Psoas muscle (tissue), 8 donors: ENCODE results near the gene NR5A1. TPM values are rescaled to one million over a fixed set of nuclear protein-coding genes. Genes with fewer than 3 reads are reported as not detected.

Experiments used
- ATAC-seq, 4 donors: fragments of 200-7000 bp; cut with Tn5 transposase; one replicate each; pipeline ENCODE4 v1.9.1; 2020; ENCODE audit warnings: moderate library complexity in 3 of 4, mild to moderate bottlenecking in 2 of 4
- DNase-seq, 2 donors: peaks; one replicate each; pipeline ENCODE4 v3.0.0-alpha.2; 2020
- H3K27ac ChIP-seq: fragments of 200-600 bp; one replicate; pipeline ENCODE4 v1.8.0; 2022
- H3K27me3 ChIP-seq, 3 donors: fragments of 200-600 bp in 1 of 3; one replicate each; pipeline versions ENCODE4 v1.6.1 to v1.8.0; 2013 to 2022; ENCODE audit warnings: low read length in 2 of 3, mild to moderate bottlenecking in 2 of 3, moderate library complexity in 1 of 3; ENCODE audit not compliant: insufficient read depth in 3 of 3
- H3K36me3 ChIP-seq, 2 donors: fragments of 200-600 bp in 1 of 2; one replicate each; pipeline versions ENCODE4 v1.6.1 to v1.8.0; 2013 to 2022; ENCODE audit warnings: low read depth in 1 of 2, mild to moderate bottlenecking in 1 of 2, moderate library complexity in 1 of 2; ENCODE audit not compliant: insufficient read depth in 1 of 2
- H3K4me1 ChIP-seq: fragments of 200-600 bp; one replicate; pipeline ENCODE4 v1.8.0; 2022
- H3K4me3 ChIP-seq: fragments of 200-600 bp; one replicate; pipeline ENCODE4 v1.8.0; 2022; ENCODE audit warnings: mild to moderate bottlenecking
- H3K9me3 ChIP-seq: fragments of 200-600 bp; one replicate; pipeline ENCODE4 v1.8.0; 2022
- WGBS, 3 donors: extraction: QIAGEN DNeasy Blood & Tissue Kit; methylation state at CpG; one replicate each; pipeline versions ENCODE4 v1.1.6 to v1.1.7; 2013; 5-methylcytosine and 5-hydroxymethylcytosine counted together
- intact Hi-C, 2 donors: fragments of 100-400 bp; cut with DNase I; formaldehyde crosslinking; loops; one replicate each; pipeline versions ENCODE4 v1.11.0 to v1.14.2; 2022
- polyA plus RNA-seq, 3 donors: library from polyadenylated mRNA; stranded (reverse); fragments of 200-250 nt; gene quantifications; one replicate each; pipeline ENCODE4 v1.2.3, GENCODE V29; 2013
- total RNA-seq, 4 donors: library from RNA; stranded (reverse); fragmentation: NEBNext Ultra II Directional in 2 of 4; extraction: Animal tissue kit (Norgen Biotek cat#: 25700) in 2 of 4; gene quantifications; one replicate each; pipeline versions ENCODE4 v1.2.1 to v1.2.4, GENCODE V29; 2021 to 2023
- TF ChIP-seq, protein P1 (sequence below): fragments of 200-600 bp; IDR thresholded peaks from one replicate; pipeline ENCODE4 v1.8.0; 2022; ENCODE audit warnings: antibody characterized with exemption
- donor health status: healthy with polysubstance abuse.
- donor health status: DM: no; HTN: no; CAD: no; lungs with moderate emphysema.
- donor health status: Bipolar disorder and iron deficiency.
- donor health status: healthy.
- donor health status: DM: yes; HTN: yes; CAD: no.
- donor health status: DM: no; HTN: no; CAD: no.
- donor health status: DM: no; HTN: no; CAD: no.
- donor health status: DM: yes; HTN: yes; CAD: no.

NR5A1 gene
- total and polyA plus RNA-seq, 7 donors: 0.01 to 0.75 (median 0.35) TPM; not detected in 3

- H3K4me1 ChIP-seq: no peaks in the 10 kb centered on the region
- H3K27ac ChIP-seq: no peak overlapping the region
- WGBS, 3 donors: 38% methylated on average over 18 to 19 of the region's 19 CpGs
- TF ChIP-seq, protein P1, sequence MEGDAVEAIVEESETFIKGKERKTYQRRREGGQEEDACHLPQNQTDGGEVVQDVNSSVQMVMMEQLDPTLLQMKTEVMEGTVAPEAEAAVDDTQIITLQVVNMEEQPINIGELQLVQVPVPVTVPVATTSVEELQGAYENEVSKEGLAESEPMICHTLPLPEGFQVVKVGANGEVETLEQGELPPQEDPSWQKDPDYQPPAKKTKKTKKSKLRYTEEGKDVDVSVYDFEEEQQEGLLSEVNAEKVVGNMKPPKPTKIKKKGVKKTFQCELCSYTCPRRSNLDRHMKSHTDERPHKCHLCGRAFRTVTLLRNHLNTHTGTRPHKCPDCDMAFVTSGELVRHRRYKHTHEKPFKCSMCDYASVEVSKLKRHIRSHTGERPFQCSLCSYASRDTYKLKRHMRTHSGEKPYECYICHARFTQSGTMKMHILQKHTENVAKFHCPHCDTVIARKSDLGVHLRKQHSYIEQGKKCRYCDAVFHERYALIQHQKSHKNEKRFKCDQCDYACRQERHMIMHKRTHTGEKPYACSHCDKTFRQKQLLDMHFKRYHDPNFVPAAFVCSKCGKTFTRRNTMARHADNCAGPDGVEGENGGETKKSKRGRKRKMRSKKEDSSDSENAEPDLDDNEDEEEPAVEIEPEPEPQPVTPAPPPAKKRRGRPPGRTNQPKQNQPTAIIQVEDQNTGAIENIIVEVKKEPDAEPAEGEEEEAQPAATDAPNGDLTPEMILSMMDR: no peak
- ATAC-seq: no peak
- H3K36me3 ChIP-seq: no peaks in the 10 kb centered on the region
- no peak overlapping the region for H3K4me3 ChIP-seq
- H3K9me3 ChIP-seq: no peaks in the 10 kb centered on the region
- H3K27me3 ChIP-seq: peaks cover 0 to 54% (median 24%) of the 10 kb centered on the region in 3 donors
- intact Hi-C loops: no loop called here
- DNase-seq: no peak
Measured at GRCh38 chr9:124450931-124451661, 56.1 kb downstream of the NR5A1 start.

- ATAC-seq (no peak), DNase-seq (no peak)
- TF ChIP-seq, protein P1: no peak
- peaks cover 0 to 58% (median 24%) of the 10 kb centered on the region in 3 donors for H3K27me3 ChIP-seq
- no peaks in the 10 kb centered on the region for H3K4me1 ChIP-seq
- H3K27ac ChIP-seq: no peak within 1 kb of the TSS
- no peak within 1 kb of the TSS for H3K4me3 ChIP-seq
- no peaks in the 10 kb centered on the region for H3K9me3 ChIP-seq
- H3K36me3 ChIP-seq: no peaks in the 10 kb centered on the region
- intact Hi-C loops: no loop called here
- WGBS, 3 donors: 2 to 5% (median 4%) methylated on average over 34 to 41 of the region's 41 CpGs
Measured at GRCh38 chr9:124450241-124450924, 56.8 kb downstream of the NR5A1 start, which contains the start of gene ADGRD2. ADGRD2 (plus strand) TSS chr9:124450451; CDS start chr9:124451667, 1,216 bp downstream.

GRCh38 chr9:124449381-124450151 lies 57.6 kb downstream of the NR5A1 start:
- H3K36me3 ChIP-seq: no peaks in the 10 kb centered on the region
- no peak overlapping the region for H3K27ac ChIP-seq
- WGBS, 3 donors: 77 to 86% (median 82%) methylated on average over 13 of the region's 13 CpGs
- ATAC-seq: no peak
- no peaks in the 10 kb centered on the region for H3K9me3 ChIP-seq
- TF ChIP-seq, protein P1: no peak
- H3K4me3 ChIP-seq: no peak overlapping the region
- peaks cover 0 to 58% (median 24%) of the 10 kb centered on the region in 3 donors for H3K27me3 ChIP-seq
- intact Hi-C loops: no loop called here
- no peak for DNase-seq
- no peaks in the 10 kb centered on the region for H3K4me1 ChIP-seq

- no peak for DNase-seq
- Histone ChIP-seq H3K4me3 (no peak overlapping the region), H3K9me3 (no peaks in the 10 kb centered on the region), H3K4me1 (no peaks in the 10 kb centered on the region), H3K36me3 (no peaks in the 10 kb centered on the region), H3K27ac (no peak overlapping the region), H3K27me3 (peaks cover 0 to 44% (median 22%) of the 10 kb centered on the region in 3 donors)
- intact Hi-C loops: no loop called here
- WGBS, 3 donors: 29 to 47% (median 33%) methylated on average over 7 of the region's 7 CpGs
- no peak for ATAC-seq
- TF ChIP-seq, protein P1: no peak
Measured at GRCh38 chr9:124448019-124448418, 59.2 kb downstream of the NR5A1 start.
